Uterus (tissue), 2 donors: ENCODE data around the gene LDHAL6B.

ENCODE experiments used
- POLR2A ChIP-seq, 2 donors: fragments of 450-650 bp; IDR thresholded peaks; one replicate each; pipeline ENCODE4 v1.6.1; 2016; ENCODE audit warnings: antibody characterized with exemption in 2 of 2, mild to moderate bottlenecking in 1 of 2, moderate library complexity in 1 of 2
- TF ChIP-seq, protein P1 (sequence below), 4 experiments: fragments of 200-600 bp in 2 of 4; fragments of 450-650 bp in 2 of 4; sonication (generic) in 2 of 4; IDR thresholded peaks; one replicate each; pipeline ENCODE4 v1.5.1; 2016 to 2019; ENCODE audit warnings: antibody characterized with exemption in 4 of 4, mild to moderate bottlenecking in 2 of 4, moderate library complexity in 1 of 4

DNA sequence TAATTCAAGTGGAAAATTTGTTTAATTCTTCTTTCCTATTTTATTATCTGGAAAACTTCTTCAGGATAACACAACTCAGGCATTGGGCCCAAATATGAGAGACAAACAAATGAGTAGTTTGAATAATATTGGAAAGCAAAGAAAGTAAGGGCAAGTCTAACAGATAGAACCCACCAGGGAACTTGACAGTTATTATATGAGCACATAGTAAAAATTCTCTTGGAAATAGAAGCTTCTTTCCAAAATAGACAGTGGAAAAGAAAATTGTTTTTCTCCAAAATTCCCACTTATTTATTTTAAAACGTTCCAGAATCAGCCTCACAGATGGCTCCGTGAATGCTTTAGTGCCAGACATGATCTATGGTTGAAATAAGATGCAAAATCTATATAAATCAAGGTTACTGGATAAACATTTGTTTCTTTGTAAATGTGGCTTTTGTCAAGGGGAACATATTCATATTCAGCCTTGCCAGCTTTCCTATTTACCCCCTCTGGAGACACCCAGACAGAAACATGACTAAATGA is 23.9 kb downstream of the LDHAL6B start:
- TF ChIP-seq POLR2A (IDR thresholded peaks at IDR 0.05), result no peak
- TF ChIP-seq, protein P1, sequence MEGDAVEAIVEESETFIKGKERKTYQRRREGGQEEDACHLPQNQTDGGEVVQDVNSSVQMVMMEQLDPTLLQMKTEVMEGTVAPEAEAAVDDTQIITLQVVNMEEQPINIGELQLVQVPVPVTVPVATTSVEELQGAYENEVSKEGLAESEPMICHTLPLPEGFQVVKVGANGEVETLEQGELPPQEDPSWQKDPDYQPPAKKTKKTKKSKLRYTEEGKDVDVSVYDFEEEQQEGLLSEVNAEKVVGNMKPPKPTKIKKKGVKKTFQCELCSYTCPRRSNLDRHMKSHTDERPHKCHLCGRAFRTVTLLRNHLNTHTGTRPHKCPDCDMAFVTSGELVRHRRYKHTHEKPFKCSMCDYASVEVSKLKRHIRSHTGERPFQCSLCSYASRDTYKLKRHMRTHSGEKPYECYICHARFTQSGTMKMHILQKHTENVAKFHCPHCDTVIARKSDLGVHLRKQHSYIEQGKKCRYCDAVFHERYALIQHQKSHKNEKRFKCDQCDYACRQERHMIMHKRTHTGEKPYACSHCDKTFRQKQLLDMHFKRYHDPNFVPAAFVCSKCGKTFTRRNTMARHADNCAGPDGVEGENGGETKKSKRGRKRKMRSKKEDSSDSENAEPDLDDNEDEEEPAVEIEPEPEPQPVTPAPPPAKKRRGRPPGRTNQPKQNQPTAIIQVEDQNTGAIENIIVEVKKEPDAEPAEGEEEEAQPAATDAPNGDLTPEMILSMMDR (IDR thresholded peaks at IDR 0.05), result no peak
